NB4 (cell line): ENCODE data around the gene PACC1.

Experiments used
- CTCF ChIP-seq: IDR thresholded peaks from one replicate; pipeline ENCODE4 v1.5.1; 2012; ENCODE audit warnings: low read depth, low read length
- MYC ChIP-seq: IDR thresholded peaks from 2 replicates; pipeline ENCODE4 v1.6.1; 2011; ENCODE audit warnings: low read depth, low read length

GRCh38 chr1:212328248-212328647 is 86.4 kb downstream of the PACC1 start:
- TF ChIP-seq CTCF (no peak), MYC (no peak)
